Natural killer cell (primary cell): ENCODE data around the gene RIMKLB. TPM values are rescaled to one million over a fixed set of nuclear protein-coding genes. Genes with fewer than 3 reads are reported as not detected.

Source experiments
- ATAC-seq, 3 donors: fragments of 150-1000 bp in 2 of 3; fragments of 200-7000 bp in 1 of 3; cut with Tn5 transposase; 1 replicate in 1 of 3; 2 replicates in 2 of 3; pipeline ENCODE4 v1.10.0; 2021; ENCODE audit warnings: mild to moderate bottlenecking in 2 of 3, moderate library complexity in 2 of 3
- DNase-seq, 2 donors: peaks; one replicate each; pipeline versions ENCODE4 v3.0.0 to v3.0.0-alpha.2; 2013 to 2021; ENCODE audit warnings: mixed read lengths in 1 of 2
- H3K27ac ChIP-seq: one replicate; pipeline ENCODE4 v1.5.1; 2013; ENCODE audit warnings: mild to moderate bottlenecking, low read length
- H3K27me3 ChIP-seq: one replicate; pipeline ENCODE4 v1.6.1; 2013; ENCODE audit warnings: low read length; ENCODE audit not compliant: control insufficient read depth, insufficient read depth
- H3K36me3 ChIP-seq: one replicate; pipeline ENCODE4 v1.6.1; 2013; ENCODE audit warnings: low read length; ENCODE audit not compliant: control insufficient read depth, insufficient read depth
- H3K4me1 ChIP-seq: one replicate; pipeline ENCODE4 v1.6.1; 2013; ENCODE audit warnings: low read length; ENCODE audit not compliant: control insufficient read depth, insufficient read depth
- H3K4me3 ChIP-seq: one replicate; pipeline ENCODE4 v1.5.1; 2013; ENCODE audit warnings: low read length
- H3K9me3 ChIP-seq: one replicate; pipeline ENCODE4 v1.6.1; 2013; ENCODE audit warnings: low read length; ENCODE audit not compliant: control insufficient read depth, insufficient read depth
- H3K27ac Mint-ChIP-seq, 2 donors: one replicate each; pipeline ENCODE4 v1.8.0; 2022; ENCODE audit warnings: mild to moderate bottlenecking in 2 of 2, mixed read lengths in 2 of 2, moderate library complexity in 1 of 2
- H3K27me3 Mint-ChIP-seq, 2 donors: one replicate each; pipeline ENCODE4 v1.8.0; 2022; ENCODE audit warnings: low read depth in 2 of 2, mixed read lengths in 2 of 2
- H3K36me3 Mint-ChIP-seq: one replicate; pipeline ENCODE4 v1.8.0; 2022; ENCODE audit warnings: mixed read lengths
- H3K4me1 Mint-ChIP-seq, 2 donors: one replicate each; pipeline ENCODE4 v1.8.0; 2022; ENCODE audit warnings: mixed read lengths in 2 of 2
- H3K4me3 Mint-ChIP-seq: one replicate; pipeline ENCODE4 v1.8.0; 2022; ENCODE audit warnings: mild to moderate bottlenecking, moderate library complexity, mixed read lengths
- H3K9me3 Mint-ChIP-seq, 2 donors: one replicate each; pipeline ENCODE4 v1.8.0; 2022; ENCODE audit warnings: mixed read lengths in 2 of 2
- CTCF ChIP-seq: fragments of 200-600 bp; IDR thresholded peaks from one replicate; pipeline ENCODE4 v1.8.0; 2022; ENCODE audit warnings: antibody characterized with exemption
- WGBS: methylation state at CpG from one replicate; pipeline ENCODE4 v1.1.7; 2013; ENCODE audit warnings: missing lambda C conversion rate; ENCODE audit not compliant: insufficient coverage; 5-methylcytosine and 5-hydroxymethylcytosine counted together
- intact Hi-C: fragments of 100-400 bp; cut with micrococcal nuclease; formaldehyde crosslinking; loops from one replicate; pipeline ENCODE4 v1.14.2; 2022
- total RNA-seq, 4 donors: library from RNA; stranded (reverse); fragments of 120-200 nt in 1 of 4; gene quantifications; one replicate each; pipeline versions ENCODE4 v1.2.3 to v1.2.4, GENCODE V29; 2013 to 2022

RIMKLB gene
- total RNA-seq, 3 donors from 2014 or later (not counting 1 experiment from before 2014, with no cell fraction given): 13.7 to 16.3 (median 15.4) TPM

GRCh38 chr12:8689681-8690080 is 8.1 kb upstream of the RIMKLB start:
- intact Hi-C loops: no loop called here
- Mint-ChIP-seq H3K4me1 (no peaks in the 10 kb centered on the region), H3K4me3 (no peak overlapping the region), H3K9me3 (no peaks in the 10 kb centered on the region), H3K36me3 (no peaks in the 10 kb centered on the region), H3K27me3 (peaks cover 7% of the 10 kb centered on the region in 2 donors), H3K27ac (no peak overlapping the region)
- Histone ChIP-seq H3K9me3 (no peaks in the 10 kb centered on the region), H3K27me3 (peaks cover 6% of the 10 kb centered on the region), H3K27ac (no peak overlapping the region), H3K4me3 (no peak overlapping the region), H3K4me1 (no peaks in the 10 kb centered on the region), H3K36me3 (no peaks in the 10 kb centered on the region)
- DNase-seq: no peak
- no peak for TF ChIP-seq CTCF
- no peak for ATAC-seq
- 94% methylated on average over 4 of the region's 4 CpGs for WGBS

GRCh38 chr12:8692573-8692972 is 5.2 kb upstream of the RIMKLB start:
- H3K27me3 Mint-ChIP-seq: peaks cover 7% of the 10 kb centered on the region in 2 donors
- 15% methylated on average over 5 of the region's 5 CpGs for WGBS

GRCh38 chr12:8695116-8695515 is 2.7 kb upstream of the RIMKLB start:
- TF ChIP-seq CTCF: no peak
- Histone ChIP-seq H3K4me1 (peaks cover 7% of the 10 kb centered on the region), H3K27ac (no peak overlapping the region), H3K9me3 (no peaks in the 10 kb centered on the region), H3K27me3 (peaks cover 2% of the 10 kb centered on the region), H3K36me3 (no peaks in the 10 kb centered on the region), H3K4me3 (no peak overlapping the region)
- Mint-ChIP-seq H3K36me3 (no peaks in the 10 kb centered on the region), H3K4me1 (peaks cover 24 to 25% of the 10 kb centered on the region in 2 donors), H3K9me3 (no peaks in the 10 kb centered on the region), H3K4me3 (peak overlapping the region; percentile 6), H3K27me3 (peaks cover 0 to 1% of the 10 kb centered on the region in 2 donors), H3K27ac (no peak overlapping the region)
- no peak for ATAC-seq
- intact Hi-C loops: no loop called here
- no peak for DNase-seq
- 72% methylated on average over 8 of the region's 10 CpGs for WGBS

More at GRCh38 chr12:8692573-8692972, 5.2 kb upstream of the RIMKLB start:
- intact Hi-C loops: no loop called here
- no peaks in the 10 kb centered on the region for H3K36me3 Mint-ChIP-seq
- Histone ChIP-seq H3K36me3 (no peaks in the 10 kb centered on the region), H3K27ac (no peak overlapping the region), H3K27me3 (peaks cover 6% of the 10 kb centered on the region), H3K4me3 (no peak overlapping the region), H3K9me3 (no peaks in the 10 kb centered on the region), H3K4me1 (peaks cover 4% of the 10 kb centered on the region)
- no peak for TF ChIP-seq CTCF
- DNase-seq (peak in 1 of 2 donors; percentile 11), ATAC-seq (no peak)
- H3K4me3 Mint-ChIP-seq: no peak overlapping the region
- no peak overlapping the region for H3K27ac Mint-ChIP-seq
- no peaks in the 10 kb centered on the region for H3K9me3 Mint-ChIP-seq
- H3K4me1 Mint-ChIP-seq: peaks cover 12 to 13% of the 10 kb centered on the region in 2 donors

GRCh38 chr12:8696442-8697090 is 1.2 kb upstream of the RIMKLB start:
- ATAC-seq: no peak
- 54% methylated on average over 4 of the region's 6 CpGs for WGBS

More at GRCh38 chr12:8696442-8697090, 1.2 kb upstream of the RIMKLB start:
- H3K4me1 ChIP-seq: peaks cover 7% of the 10 kb centered on the region
- Mint-ChIP-seq H3K4me3 (peak overlapping the region; percentile 80), H3K36me3 (no peaks in the 10 kb centered on the region), H3K27me3 (no peaks in the 10 kb centered on the region), H3K9me3 (no peaks in the 10 kb centered on the region), H3K27ac (peak overlapping the region; percentile 72 to 92), H3K4me1 (peaks cover 28% of the 10 kb centered on the region in 2 donors)
- peak in 1 of 2 donors; percentile 24 for DNase-seq
- H3K4me3 ChIP-seq: no peak overlapping the region
- TF ChIP-seq CTCF: no peak
- peak overlapping the region; percentile 76 for H3K27ac ChIP-seq
- no peaks in the 10 kb centered on the region for H3K9me3 ChIP-seq
- H3K36me3 ChIP-seq: no peaks in the 10 kb centered on the region
- H3K27me3 ChIP-seq: no peaks in the 10 kb centered on the region
- intact Hi-C loops: no loop called here
